Measurements from ENCODE around the gene POLN. TPM values are rescaled to one million over a fixed set of nuclear protein-coding genes. Genes with fewer than 3 reads are reported as not detected.

Gene POLN
- total RNA-seq, 1 experiment from 2014 or later, result 0.26 TPM

DNA sequence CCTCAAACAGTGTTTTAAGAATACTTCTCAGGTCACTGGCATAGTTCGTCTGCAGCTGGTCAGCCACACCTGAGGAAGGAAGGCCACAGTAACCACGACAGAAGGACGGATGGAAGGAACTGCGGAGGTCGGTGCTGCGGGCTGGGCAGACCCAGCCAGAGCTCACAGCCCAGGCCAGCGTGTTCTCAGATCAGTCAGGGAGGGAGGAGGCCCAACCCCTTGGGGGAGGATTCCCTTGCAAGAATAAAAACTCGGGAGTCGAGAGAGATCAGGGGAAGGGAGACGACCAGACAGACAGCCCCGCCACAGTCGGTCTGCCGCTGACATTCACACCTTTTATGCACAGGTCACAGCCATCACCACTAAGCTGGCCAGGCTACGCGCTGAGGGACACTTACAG is 31.3 kb upstream of the POLN start:
- CTCF ChIA-PET, result no interaction called here
- Histone ChIP-seq H3K27me3 (ENCODE audit: low read length) (no peaks in the 10 kb centered on the region), H3K27ac (ENCODE audit: low read length) (no peak overlapping the region), H3K4me3 (ENCODE audit: low read length) (no peak overlapping the region), H3K4me1 (ENCODE audit: insufficient read depth, low read length) (no peaks in the 10 kb centered on the region), H4K20me1 (ENCODE audit: low read length) (no peaks in the 10 kb centered on the region), H2AFZ (ENCODE audit: low read length) (no peak overlapping the region), H3F3A (ENCODE audit: low read length, unreplicated experiment) (no peaks in the 10 kb centered on the region), H3K9me2 (replicated peaks; ENCODE audit: low read length) (no peaks in the 10 kb centered on the region), H3K9me3 (ENCODE audit: low read length) (no peaks in the 10 kb centered on the region), H3K36me3 (ENCODE audit: low read depth, low read length) (no peaks in the 10 kb centered on the region), H3K4me2 (ENCODE audit: low read length) (no peak overlapping the region), H3K9ac (ENCODE audit: low read length) (no peak overlapping the region), H3K79me2 (ENCODE audit: low read length) (no peaks in the 10 kb centered on the region)
- intact Hi-C loops (cut with micrococcal nuclease), result no loop called here
- TF ChIP-seq EZH2 (IDR thresholded peaks at IDR 0.05; ENCODE audit: low read length, unreplicated experiment), result no peak
- DNase-seq (no peak), ATAC-seq (no peak)
- no TSS peak for BruUV-seq (replicated peaks)
- POLR2A ChIA-PET (ENCODE audit: unreplicated experiment), result no interaction called here

DNA sequence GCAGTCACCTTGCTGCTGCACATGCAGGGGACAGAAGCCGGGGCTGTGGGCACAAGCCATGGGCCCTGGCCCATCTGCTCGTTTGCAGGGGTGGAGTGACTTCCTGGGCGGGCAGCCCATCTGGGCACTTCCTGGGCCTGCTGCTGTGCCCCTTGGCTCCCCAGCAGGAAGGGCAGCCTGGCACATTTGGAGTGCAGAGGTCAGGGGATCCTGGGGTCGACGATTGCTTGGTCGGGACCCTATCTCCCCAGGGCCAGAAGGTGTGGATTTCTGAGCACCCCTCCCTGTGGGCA is 30.9 kb upstream of the POLN start:
- no peaks in the 10 kb centered on the region for H4K20me1 ChIP-seq (ENCODE audit: low read length)
- TF ChIP-seq EZH2 (IDR thresholded peaks at IDR 0.05; ENCODE audit: low read length, unreplicated experiment) (no peak), EZH2phosphoT487 (IDR thresholded peaks at IDR 0.05; ENCODE audit: borderline replicate concordance, low read length) (no peak)
- TF ChIP-seq, protein P1, sequence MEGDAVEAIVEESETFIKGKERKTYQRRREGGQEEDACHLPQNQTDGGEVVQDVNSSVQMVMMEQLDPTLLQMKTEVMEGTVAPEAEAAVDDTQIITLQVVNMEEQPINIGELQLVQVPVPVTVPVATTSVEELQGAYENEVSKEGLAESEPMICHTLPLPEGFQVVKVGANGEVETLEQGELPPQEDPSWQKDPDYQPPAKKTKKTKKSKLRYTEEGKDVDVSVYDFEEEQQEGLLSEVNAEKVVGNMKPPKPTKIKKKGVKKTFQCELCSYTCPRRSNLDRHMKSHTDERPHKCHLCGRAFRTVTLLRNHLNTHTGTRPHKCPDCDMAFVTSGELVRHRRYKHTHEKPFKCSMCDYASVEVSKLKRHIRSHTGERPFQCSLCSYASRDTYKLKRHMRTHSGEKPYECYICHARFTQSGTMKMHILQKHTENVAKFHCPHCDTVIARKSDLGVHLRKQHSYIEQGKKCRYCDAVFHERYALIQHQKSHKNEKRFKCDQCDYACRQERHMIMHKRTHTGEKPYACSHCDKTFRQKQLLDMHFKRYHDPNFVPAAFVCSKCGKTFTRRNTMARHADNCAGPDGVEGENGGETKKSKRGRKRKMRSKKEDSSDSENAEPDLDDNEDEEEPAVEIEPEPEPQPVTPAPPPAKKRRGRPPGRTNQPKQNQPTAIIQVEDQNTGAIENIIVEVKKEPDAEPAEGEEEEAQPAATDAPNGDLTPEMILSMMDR (conservative IDR thresholded peaks at IDR 0.05; ENCODE audit: low read depth, low read length), result no peak
- no TSS peak for BruUV-seq (replicated peaks)
- no peaks in the 10 kb centered on the region for H3K9me3 ChIP-seq (ENCODE audit: low read length)
- no peak for DNase-seq
- H3K27me3 ChIP-seq (ENCODE audit: low read length), result no peaks in the 10 kb centered on the region
- no peak overlapping the region for H2AFZ ChIP-seq (ENCODE audit: low read length)
- POLR2A ChIA-PET (ENCODE audit: unreplicated experiment), result no interaction called here
- no peaks in the 10 kb centered on the region for H3F3A ChIP-seq (ENCODE audit: low read length, unreplicated experiment)
- CTCF ChIA-PET, result no interaction called here
- no peak overlapping the region for H3K9ac ChIP-seq (ENCODE audit: low read length)
- no peak overlapping the region for H3K4me2 ChIP-seq (ENCODE audit: low read length)
- no peaks in the 10 kb centered on the region for H3K4me1 ChIP-seq (ENCODE audit: insufficient read depth, low read length)
- no peaks in the 10 kb centered on the region for H3K79me2 ChIP-seq (ENCODE audit: low read length)
- H3K9me2 ChIP-seq (replicated peaks; ENCODE audit: low read length), result no peaks in the 10 kb centered on the region
- no peaks in the 10 kb centered on the region for H3K36me3 ChIP-seq (ENCODE audit: low read depth, low read length)
- no peak overlapping the region for H3K4me3 ChIP-seq (ENCODE audit: low read length)
- H3K27ac ChIP-seq (ENCODE audit: low read length), result no peak overlapping the region
- intact Hi-C loops (cut with micrococcal nuclease), result no loop called here
- no peak for ATAC-seq

DNA sequence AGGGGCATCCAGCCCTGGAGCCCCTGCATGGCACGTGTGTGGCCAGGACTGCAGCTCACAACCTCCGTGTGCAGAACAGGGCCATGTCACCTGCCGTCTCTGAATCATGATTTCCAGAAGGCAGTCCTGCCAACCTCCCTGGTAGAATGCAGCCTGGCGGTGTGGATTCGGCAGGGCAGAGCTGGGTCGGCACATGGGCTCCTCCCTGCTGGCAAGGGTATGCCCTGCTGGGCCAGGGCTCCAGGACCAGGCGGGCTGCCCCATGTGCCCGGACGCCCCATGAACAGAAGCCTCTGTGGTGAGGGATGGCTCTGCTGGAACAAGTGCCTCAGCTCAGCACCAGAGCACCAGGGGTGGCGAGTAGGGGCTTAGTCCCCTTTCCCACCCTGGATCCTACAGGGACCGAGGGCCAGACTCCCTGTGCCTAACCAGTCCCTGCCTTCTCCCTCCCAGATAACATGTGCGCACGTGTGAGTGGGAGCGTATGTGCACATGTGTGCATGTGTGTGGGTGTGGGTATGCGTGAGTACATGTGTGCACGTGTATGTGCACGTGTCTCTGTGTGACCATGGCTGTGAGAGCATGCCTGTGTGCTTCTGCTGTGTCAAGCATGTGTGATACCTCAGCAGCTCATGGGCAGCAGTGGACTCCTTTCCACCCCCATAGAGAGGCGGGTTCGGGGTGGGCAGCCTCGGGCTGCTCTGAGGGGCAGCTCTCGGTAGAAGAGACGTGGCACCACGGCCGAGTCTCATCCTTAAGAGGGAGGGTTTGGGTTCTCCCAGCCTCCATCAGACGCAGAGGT is 30.3 kb upstream of the POLN start:
- ChIA-PET POLR2A (ENCODE audit: unreplicated experiment) (no interaction called here), CTCF (interaction anchor here (0.6 kb wide), 1 partner anchor 140 kb away, joined by 3 read pairs; no protein-coding TSS in a partner anchor)
- no peaks in the 10 kb centered on the region for H4K20me1 ChIP-seq (ENCODE audit: low read length)
- BruUV-seq (replicated peaks), result no TSS peak
- DNase-seq, result no peak
- H3K27ac ChIP-seq (ENCODE audit: low read length), result no peak overlapping the region
- ATAC-seq, result no peak
- H3K4me2 ChIP-seq (ENCODE audit: low read length), result no peak overlapping the region
- no peak overlapping the region for H3K9ac ChIP-seq (ENCODE audit: low read length)
- H3K27me3 ChIP-seq (ENCODE audit: low read length), result no peaks in the 10 kb centered on the region
- no peak overlapping the region for H2AFZ ChIP-seq (ENCODE audit: low read length)
- H3K4me3 ChIP-seq (ENCODE audit: low read length), result no peak overlapping the region
- H3K79me2 ChIP-seq (ENCODE audit: low read length), result no peaks in the 10 kb centered on the region
- no peaks in the 10 kb centered on the region for H3K4me1 ChIP-seq (ENCODE audit: insufficient read depth, low read length)
- H3K36me3 ChIP-seq (ENCODE audit: low read depth, low read length), result no peaks in the 10 kb centered on the region
- H3K9me3 ChIP-seq (ENCODE audit: low read length), result no peaks in the 10 kb centered on the region
- H3F3A ChIP-seq (ENCODE audit: low read length, unreplicated experiment), result no peaks in the 10 kb centered on the region
- intact Hi-C loops (cut with micrococcal nuclease), result no loop called here
- no peak for TF ChIP-seq EZH2 (IDR thresholded peaks at IDR 0.05; ENCODE audit: low read length, unreplicated experiment)
- TF ChIP-seq EZH2phosphoT487 (IDR thresholded peaks at IDR 0.05; ENCODE audit: borderline replicate concordance, low read length), result no peak
- TF ChIP-seq, protein P1 (conservative IDR thresholded peaks at IDR 0.05; ENCODE audit: low read depth, low read length), result no peak
- H3K9me2 ChIP-seq (replicated peaks; ENCODE audit: low read length), result no peaks in the 10 kb centered on the region

All from PC-3 (cell line).